Body of pancreas (tissue), 4 donors: ENCODE data around the gene TAS2R5.
"Not testable (repeated sequence)": the region's sequence is repeated elsewhere in the genome, so short reads cannot be mapped to it uniquely, and the experiment has no call there.

ENCODE experiments used
- CTCF ChIP-seq, 7 experiments: fragments of 450-650 bp in 4 of 7; fragments of 200-600 bp in 3 of 7; sonication (generic) in 3 of 7; IDR thresholded peaks; one replicate each; pipeline ENCODE4 v1.5.1; 2016 to 2019; ENCODE audit warnings: antibody characterized with exemption in 7 of 7
- POLR2A ChIP-seq, 3 donors: fragments of 450-650 bp; IDR thresholded peaks; one replicate each; pipeline ENCODE4 v1.6.1; 2016; ENCODE audit warnings: antibody characterized with exemption in 3 of 3, mild to moderate bottlenecking in 2 of 3

GRCh38 chr7:141751904-141752303 is 38.1 kb upstream of the TAS2R5 start:
- TF ChIP-seq CTCF, POLR2A (IDR thresholded peaks at IDR 0.05): not testable (repeated sequence)
